H1 (cell line): ENCODE data around the gene AIFM3. TPM values are rescaled to one million over a fixed set of nuclear protein-coding genes. Genes with fewer than 3 reads are reported as not detected.
A peak's percentile ranks its signal among the peaks of the same experiment; 100 is the strongest.

Source experiments
- CTCF ChIA-PET: fragments of 300-600 bp; sonication (Branson Sonifier 250); formaldehyde crosslinking; loops from one replicate; lab custom pipeline; 2021; ENCODE audit not compliant: partially characterized antibody; lab: Charles Lee
- POLR2A ChIA-PET: fragments of 300-600 bp; sonication (Branson Sonifier 250); formaldehyde crosslinking; loops from one replicate; lab custom pipeline; 2021; ENCODE audit warnings: inconsistent platforms; ENCODE audit not compliant: partially characterized antibody; lab: Charles Lee
- DNase-seq, 2 experiments: peaks; one replicate each; pipeline versions ENCODE4 v3.0.0 to v3.0.0-alpha.2; 2010 to 2022; ENCODE audit warnings: low spot score in 2 of 2, low read depth in 1 of 2, mixed read lengths in 1 of 2
- FAIRE-seq: peaks from 2 replicates; lab custom pipeline; 2011; peaks lifted over from hg19 to GRCh38; lab: Jason Lieb, UNC
- H2AFZ ChIP-seq: 2 replicates; pipeline ENCODE4 v1.8.1; 2012; ENCODE audit warnings: low read length, inconsistent platforms
- H2AK5ac ChIP-seq: 2 replicates; pipeline ENCODE4 v1.6.1; 2013; ENCODE audit warnings: low read depth, low read length
- H2BK120ac ChIP-seq: replicated peaks from 2 replicates; pipeline ENCODE3; 2013; ENCODE audit warnings: low read depth, low read length, inconsistent platforms
- H2BK12ac ChIP-seq: 2 replicates; pipeline ENCODE4 v1.6.1; 2013; ENCODE audit warnings: low read depth, low read length
- H2BK15ac ChIP-seq: 2 replicates; pipeline ENCODE4 v1.6.1; 2013; ENCODE audit warnings: low read length
- H2BK20ac ChIP-seq: 2 replicates; pipeline ENCODE4 v1.6.1; 2013; ENCODE audit warnings: low read length
- H2BK5ac ChIP-seq: 2 replicates; pipeline ENCODE4 v1.6.1; 2013; ENCODE audit warnings: low read depth, low read length
- H3K14ac ChIP-seq: 2 replicates; pipeline ENCODE4 v1.6.1; 2013; ENCODE audit warnings: inconsistent platforms; ENCODE audit not compliant: insufficient read length
- H3K18ac ChIP-seq: 2 replicates; pipeline ENCODE4 v1.6.1; 2013; ENCODE audit warnings: low read length; ENCODE audit errors: extremely low read depth
- H3K23ac ChIP-seq: 2 replicates; pipeline ENCODE4 v1.6.1; 2013; ENCODE audit warnings: inconsistent platforms; ENCODE audit not compliant: insufficient read length
- H3K23me2 ChIP-seq: 2 replicates; pipeline ENCODE4 v1.6.1; 2013; ENCODE audit warnings: low read depth, low read length
- H3K27ac ChIP-seq: 2 replicates; pipeline ENCODE4 v1.6.1; 2011; ENCODE audit warnings: low read depth, low read length, inconsistent platforms
- H3K27me3 ChIP-seq, 4 experiments: replicated peaks in 1 of 4; 1 replicate in 1 of 4; 2 replicates in 3 of 4; pipeline versions ENCODE4 v1.6.1 to v1.8.1; 2011 to 2013; ENCODE audit warnings: low read length in 3 of 4, mild to moderate bottlenecking in 3 of 4, inconsistent platforms in 2 of 4, mixed read lengths in 2 of 4, moderate library complexity in 1 of 4; ENCODE audit not compliant: control insufficient read depth in 3 of 4, insufficient read depth in 3 of 4; ENCODE audit errors: extremely low read depth in 1 of 4
- H3K36me3 ChIP-seq, 4 experiments: 2 replicates each; pipeline versions ENCODE4 v1.6.1 to v1.8.1; 2011 to 2013; ENCODE audit warnings: mild to moderate bottlenecking in 4 of 4, low read length in 3 of 4, moderate library complexity in 2 of 4, control low read depth in 1 of 4, inconsistent platforms in 1 of 4; ENCODE audit not compliant: insufficient read depth in 4 of 4, control insufficient read depth in 2 of 4
- H3K4ac ChIP-seq: replicated peaks from 2 replicates; pipeline ENCODE3; 2013; ENCODE audit warnings: low read length, low read depth, mixed read lengths, inconsistent platforms; ENCODE audit not compliant: insufficient read length
- H3K4me1 ChIP-seq, 4 experiments: replicated peaks in 1 of 4; 1 replicate in 1 of 4; 2 replicates in 3 of 4; pipeline versions ENCODE4 v1.6.1 to v1.8.1; 2011 to 2013; ENCODE audit warnings: low read length in 3 of 4, inconsistent platforms in 2 of 4, mixed read lengths in 1 of 4; ENCODE audit not compliant: insufficient read depth in 4 of 4, control insufficient read depth in 3 of 4
- H3K4me2 ChIP-seq, 2 experiments: 2 replicates each; pipeline versions ENCODE4 v1.6.1 to v1.8.1; 2011 to 2013; ENCODE audit warnings: low read depth in 2 of 2, low read length in 2 of 2, control low read depth in 1 of 2, inconsistent platforms in 1 of 2, mild to moderate bottlenecking in 1 of 2; ENCODE audit not compliant: insufficient read depth in 1 of 2
- H3K4me3 ChIP-seq, 4 experiments: fragments of 200-600, 300-600 bp in 1 of 4; sonication (generic), shearing (Covaris generic), sonication (Bioruptor Twin) in 1 of 4; 2 replicates each; pipeline versions ENCODE4 v1.5.1 to v1.8.1; 2011 to 2016; ENCODE audit warnings: low read length in 4 of 4, low read depth in 3 of 4, control low read depth in 2 of 4, inconsistent platforms in 2 of 4, mild to moderate bottlenecking in 2 of 4, mixed read lengths in 1 of 4, moderate library complexity in 1 of 4; ENCODE audit not compliant: insufficient read depth in 2 of 4; ENCODE audit errors: extremely low read depth in 1 of 4
- H3K56ac ChIP-seq: replicated peaks from 2 replicates; pipeline ENCODE3; 2013; ENCODE audit warnings: low read depth, mild to moderate bottlenecking, mixed read lengths, low read length, inconsistent platforms; ENCODE audit not compliant: insufficient read length
- H3K79me1 ChIP-seq: 2 replicates; pipeline ENCODE4 v1.6.1; 2013; ENCODE audit warnings: low read depth, low read length, control low read depth
- H3K79me2 ChIP-seq, 2 experiments: 2 replicates each; pipeline versions ENCODE4 v1.6.1 to v1.8.1; 2012 to 2013; ENCODE audit warnings: low read length in 2 of 2, mild to moderate bottlenecking in 2 of 2, inconsistent platforms in 1 of 2; ENCODE audit not compliant: insufficient read depth in 2 of 2, control insufficient read depth in 1 of 2
- H3K9ac ChIP-seq, 4 experiments: replicated peaks in 1 of 4; 1 replicate in 1 of 4; 2 replicates in 3 of 4; pipeline versions ENCODE4 v1.6.1 to v1.8.1; 2011 to 2013; ENCODE audit warnings: low read depth in 3 of 4, low read length in 3 of 4, control low read depth in 2 of 4, mild to moderate bottlenecking in 2 of 4, moderate library complexity in 2 of 4, inconsistent platforms in 1 of 4; ENCODE audit errors: extremely low read depth in 1 of 4
- H3K9me3 ChIP-seq, 2 experiments: 2 replicates each; pipeline versions ENCODE4 v1.6.1 to v1.8.1; 2012 to 2013; ENCODE audit warnings: mild to moderate bottlenecking in 2 of 2, moderate library complexity in 2 of 2, control low read depth in 1 of 2, inconsistent platforms in 1 of 2, low read depth in 1 of 2, low read length in 1 of 2, mixed read lengths in 1 of 2; ENCODE audit not compliant: insufficient read depth in 2 of 2
- H4K20me1 ChIP-seq, 2 experiments: replicated peaks in 1 of 2; 2 replicates each; pipeline versions ENCODE3 to v1.8.1; 2011 to 2013; ENCODE audit warnings: inconsistent platforms in 2 of 2, low read length in 2 of 2, mild to moderate bottlenecking in 1 of 2; ENCODE audit not compliant: insufficient read depth in 2 of 2, control insufficient read depth in 1 of 2
- H4K5ac ChIP-seq: 2 replicates; pipeline ENCODE4 v1.6.1; 2013; ENCODE audit warnings: low read length, low read depth, mixed read lengths, inconsistent platforms; ENCODE audit not compliant: insufficient read length
- H4K8ac ChIP-seq: 2 replicates; pipeline ENCODE4 v1.8.0; 2013; ENCODE audit warnings: mild to moderate bottlenecking, moderate library complexity, low read length, inconsistent platforms; ENCODE audit not compliant: insufficient read depth; ENCODE audit errors: extremely low read depth
- H4K91ac ChIP-seq: replicated peaks from 2 replicates; pipeline ENCODE3; 2013; ENCODE audit warnings: low read length, mixed read lengths, inconsistent platforms; ENCODE audit not compliant: insufficient read length
- CEBPB ChIP-seq: IDR thresholded peaks from 2 replicates; pipeline ENCODE4 v1.6.1; 2012; ENCODE audit warnings: low read depth, low read length
- EGR1 ChIP-seq: IDR thresholded peaks from 2 replicates; pipeline ENCODE4 v1.6.1; 2011; ENCODE audit warnings: low read depth, low read length, borderline replicate concordance
- FOSL1 ChIP-seq: IDR thresholded peaks from 2 replicates; pipeline ENCODE4 v1.6.1; 2011; ENCODE audit warnings: mild to moderate bottlenecking, low read depth, low read length, moderate library complexity; ENCODE audit not compliant: insufficient read depth
- RAD21 ChIP-seq, 2 experiments: IDR thresholded peaks in 1 of 2; conservative IDR thresholded peaks in 1 of 2; 2 replicates each; pipeline ENCODE4 v1.6.1; 2011; ENCODE audit warnings: low read depth in 2 of 2, low read length in 2 of 2, improper control_type of control experiment in 1 of 2, inconsistent platforms in 1 of 2, mild to moderate bottlenecking in 1 of 2, moderate library complexity in 1 of 2
- RFX5 ChIP-seq: IDR thresholded peaks from 2 replicates; pipeline ENCODE4 v1.6.1; 2011; ENCODE audit warnings: low read depth, low read length, improper control_type of control experiment, borderline replicate concordance
- SAP30 ChIP-seq: fragments of 300-600 bp; sonication (generic); IDR thresholded peaks from 2 replicates; pipeline ENCODE4 v1.7.1; 2012; ENCODE audit warnings: low read length, moderate library complexity, mild to moderate bottlenecking, inconsistent platforms; ENCODE audit not compliant: insufficient read depth, insufficient replicate concordance
- SIN3A ChIP-seq, 2 experiments: IDR thresholded peaks in 1 of 2; conservative IDR thresholded peaks in 1 of 2; 2 replicates each; pipeline ENCODE4 v1.6.1; 2011 to 2012; ENCODE audit warnings: low read length in 2 of 2, improper control_type of control experiment in 1 of 2, low read depth in 1 of 2, mild to moderate bottlenecking in 1 of 2
- SIX5 ChIP-seq: IDR thresholded peaks from 2 replicates; pipeline ENCODE4 v1.6.1; 2011; ENCODE audit warnings: mild to moderate bottlenecking, low read depth, low read length
- TBP ChIP-seq: IDR thresholded peaks from 2 replicates; pipeline ENCODE4 v1.6.1; 2011; ENCODE audit warnings: low read depth, low read length, improper control_type of control experiment
- TCF12 ChIP-seq: IDR thresholded peaks from 2 replicates; pipeline ENCODE4 v1.6.1; 2011; ENCODE audit warnings: low read depth, mild to moderate bottlenecking, low read length
- WGBS, 2 experiments: shearing (Covaris generic) in 1 of 2; methylation state at CpG; one replicate each; pipeline versions ENCODE4 v1.1.6 to v1.1.7; 2013 to 2015; ENCODE audit warnings: low lambda C conversion rate in 2 of 2, mixed read lengths in 2 of 2, inconsistent platforms in 1 of 2, low coverage in 1 of 2, missing lambda C conversion rate in 1 of 2; ENCODE audit not compliant: insufficient replicate concordance in 2 of 2, insufficient coverage in 1 of 2, insufficient read length in 1 of 2; ENCODE audit errors: extremely low coverage in 1 of 2, missing lambda C conversion rate in 1 of 2; 5-methylcytosine and 5-hydroxymethylcytosine counted together
- polyA plus RNA-seq, 7 experiments: library from polyadenylated mRNA; depleted of rRNA in 3 of 7; stranded (reverse) in 5 of 7; unstranded in 2 of 7; fragments of >200 nt in 5 of 7; fragments of 200-250 nt in 2 of 7; gene quantifications; 1 replicate in 5 of 7; 2 replicates in 1 of 7; 4 replicates in 1 of 7; pipeline versions ENCODE4 v1.2.1 to v1.2.3, GENCODE V29; 2011 to 2013; ENCODE audit warnings: missing spikeins in 2 of 7, mixed read lengths in 2 of 7
- total RNA-seq: library from RNA; stranded (reverse); fragmentation: NEBNext Ultra II Directional; extraction: Animal tissue kit (Norgen Biotek cat#: 25700); gene quantifications from 2 replicates; pipeline ENCODE4 v1.2.1, GENCODE V29; 2021
- TF ChIP-seq, protein P1 (sequence below): IDR thresholded peaks from 2 replicates; pipeline ENCODE4 v1.6.1; 2012; ENCODE audit warnings: inconsistent platforms

The AIFM3 gene
- total and polyA plus RNA-seq, 2 of the 8 experiments (the other 6 are each of a cell fraction or from before 2014, with no cell fraction given): 0.86 to 1.4 TPM

DNA sequence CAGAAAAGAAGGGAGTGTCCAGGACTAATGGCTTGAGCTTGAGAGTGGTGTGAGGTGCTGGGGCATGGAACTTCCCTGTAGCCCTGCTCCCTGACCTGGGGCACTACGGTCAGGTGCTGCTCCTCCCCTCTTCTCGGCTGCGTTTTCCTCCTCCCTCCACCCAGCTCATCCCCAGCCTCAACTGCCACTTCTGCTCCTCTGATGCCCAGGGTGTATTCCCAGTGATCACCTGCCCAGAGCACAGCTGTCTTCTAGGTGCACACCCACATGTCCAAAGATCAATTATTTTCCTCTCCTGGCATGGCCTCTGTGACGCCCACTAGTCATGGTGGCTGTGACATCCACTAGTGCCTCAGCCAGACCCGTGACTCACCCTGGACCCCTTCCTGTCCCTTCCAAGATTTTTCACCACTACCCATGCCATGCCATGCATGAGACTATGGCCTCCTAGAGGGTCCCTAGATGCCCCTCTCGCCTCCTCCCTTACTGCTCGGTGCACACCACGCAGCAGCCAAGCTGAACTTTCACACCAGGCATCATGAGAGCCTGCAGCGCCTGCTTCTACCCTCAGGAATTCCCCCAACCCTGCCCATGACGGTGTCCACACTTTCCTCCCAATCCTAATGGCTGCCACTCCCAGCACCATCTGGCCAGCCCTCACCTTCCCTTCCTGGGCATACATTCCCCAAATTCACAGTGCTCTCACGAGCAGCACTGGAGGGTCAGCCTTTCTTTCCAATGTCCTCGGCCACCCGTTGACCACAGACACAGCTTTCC lies 49.8 kb downstream of the AIFM3 start:
- 90% methylated on average over 10 of the region's 13 CpGs; no CpG with 5 or more reads in 1 of the 2 experiments for WGBS, 2 experiments
- Histone ChIP-seq H4K91ac (no peak overlapping the region), H2AFZ (no peak overlapping the region), H3K23ac (no peak overlapping the region), H3K14ac (no peak overlapping the region), H3K23me2 (peaks cover 6% of the 10 kb centered on the region; the same call in 1 of the 2 replicates), H3K79me2 (no peaks in the 10 kb centered on the region), H3K18ac (no peak overlapping the region), H4K8ac (no peak overlapping the region), H2BK120ac (no peak overlapping the region), H3K4me1 (peaks cover 3 to 14% (median 7%) of the 10 kb centered on the region in 4 experiments; a peak in 6 of 7 replicates), H3K56ac (peak overlapping the region; percentile 39), H3K4me3 (no peak overlapping the region), H3K9ac (no peak overlapping the region), H3K4me2 (no peak overlapping the region), H4K20me1 (no peaks in the 10 kb centered on the region), H2AK5ac (no peak overlapping the region), H4K5ac (no peak overlapping the region), H3K9me3 (no peaks in the 10 kb centered on the region), H2BK12ac (peak overlapping the region; percentile 43; the same call in 1 of the 2 replicates), H2BK15ac (0 out of 2 replicates have a peak overlapping the region, but pooled peaks have one; percentile 29), H3K4ac (no peak overlapping the region), H2BK5ac (no peak overlapping the region), H3K79me1 (no peaks in the 10 kb centered on the region; the same call in 1 of the 2 replicates), H3K27me3 (peaks cover 0 to 4% (median 3%) of the 10 kb centered on the region in 4 experiments; a peak in 4 of 7 replicates), H3K27ac (no peak overlapping the region), H2BK20ac (peak overlapping the region; percentile 5; the same call in 1 of the 2 replicates), H3K36me3 (no peaks in the 10 kb centered on the region)
- DNase-seq (no peak), FAIRE-seq (no peak)
- ChIA-PET POLR2A (no interaction called here), CTCF (interaction anchor here (0.8 to 1.6 kb wide), 4 partner anchors 55 to 88 kb away, joined by 3 to 4 read pairs (median 4); no protein-coding TSS in a partner anchor)
- TF ChIP-seq SIN3A (conservative IDR thresholded peaks at IDR 0.05 in 1 of 2, IDR thresholded peaks at IDR 0.05 in 1 of 2; ENCODE audit: low read depth in 1 of 2, low read length in 2 of 2) (no peak), FOSL1 (no peak), TCF12 (no peak), SAP30 (no peak), CEBPB (no peak), TBP (no peak), RAD21 (IDR thresholded peaks at IDR 0.05 in 1 of 2, conservative IDR thresholded peaks at IDR 0.05 in 1 of 2; ENCODE audit: low read depth in 2 of 2, low read length in 2 of 2) (no peak), EGR1 (no peak), RFX5 (no peak), SIX5 (no peak)
- TF ChIP-seq, protein P1, sequence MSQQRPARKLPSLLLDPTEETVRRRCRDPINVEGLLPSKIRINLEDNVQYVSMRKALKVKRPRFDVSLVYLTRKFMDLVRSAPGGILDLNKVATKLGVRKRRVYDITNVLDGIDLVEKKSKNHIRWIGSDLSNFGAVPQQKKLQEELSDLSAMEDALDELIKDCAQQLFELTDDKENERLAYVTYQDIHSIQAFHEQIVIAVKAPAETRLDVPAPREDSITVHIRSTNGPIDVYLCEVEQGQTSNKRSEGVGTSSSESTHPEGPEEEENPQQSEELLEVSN: no peak
